GM18505 (cell line): ENCODE measurements around the gene NTRK3.

Experiments used
- ATAC-seq: cut with Tn5 transposase; IDR thresholded peaks from one replicate; pipeline ENCODE4 v1.9.1; 2021; ENCODE audit not compliant: unreplicated experiment
- POLR2A ChIP-seq: IDR thresholded peaks from 4 replicates; pipeline ENCODE4 v1.6.1; 2011; ENCODE audit warnings: borderline replicate concordance; ENCODE audit not compliant: insufficient read depth, insufficient read length; ENCODE audit errors: extremely low read depth

NTRK3 gene

GRCh38 chr15:87973501-87974215, 282.9 kb downstream of the NTRK3 start:
- ATAC-seq: no peak
- TF ChIP-seq POLR2A: no peak

GRCh38 chr15:87971076-87971475, 285.5 kb downstream of the NTRK3 start:
- TF ChIP-seq POLR2A: no peak
- ATAC-seq: no peak

GRCh38 chr15:87967951-87968350, 288.6 kb downstream of the NTRK3 start:
- no peak for TF ChIP-seq POLR2A
- no peak for ATAC-seq

- no peak for TF ChIP-seq POLR2A
- ATAC-seq: no peak
Measured at GRCh38 chr15:87965304-87965703, 291.2 kb downstream of the NTRK3 start.

- TF ChIP-seq POLR2A: no peak
- ATAC-seq: no peak
Measured at GRCh38 chr15:87962428-87962827, 294.1 kb downstream of the NTRK3 start.

GRCh38 chr15:87961851-87962420, 294.6 kb downstream of the NTRK3 start:
- ATAC-seq: no peak
- TF ChIP-seq POLR2A: no peak

- ATAC-seq: no peak
Measured at GRCh38 chr15:87959662-87960061, 296.9 kb downstream of the NTRK3 start.

GRCh38 chr15:87959080-87959479, 297.5 kb downstream of the NTRK3 start:
- no peak for ATAC-seq
- no peak for TF ChIP-seq POLR2A

More at GRCh38 chr15:87959662-87960061, 296.9 kb downstream of the NTRK3 start:
- TF ChIP-seq POLR2A: no peak

GRCh38 chr15:87955284-87955909, 301.1 kb downstream of the NTRK3 start:
- ATAC-seq: no peak
- no peak for TF ChIP-seq POLR2A

- no peak for ATAC-seq
- no peak for TF ChIP-seq POLR2A
Measured at GRCh38 chr15:87954793-87955192, 301.7 kb downstream of the NTRK3 start.

GRCh38 chr15:87952736-87953287, 303.7 kb downstream of the NTRK3 start:
- ATAC-seq: no peak
- no peak for TF ChIP-seq POLR2A

GRCh38 chr15:87949575-87950223, 306.8 kb downstream of the NTRK3 start:
- no peak for ATAC-seq
- no peak for TF ChIP-seq POLR2A

GRCh38 chr15:87949151-87949574, 307.4 kb downstream of the NTRK3 start:
- ATAC-seq: no peak
- no peak for TF ChIP-seq POLR2A
